Psoas muscle (tissue), 8 donors: Measurements from ENCODE around the gene ST6GALNAC3. TPM values are rescaled to one million over a fixed set of nuclear protein-coding genes. Genes with fewer than 3 reads are reported as not detected.

Experiments
- ATAC-seq, 4 donors: fragments of 200-7000 bp; cut with Tn5 transposase; one replicate each; pipeline ENCODE4 v1.9.1; 2020; ENCODE audit warnings: moderate library complexity in 3 of 4, mild to moderate bottlenecking in 2 of 4
- DNase-seq, 2 donors: peaks; one replicate each; pipeline ENCODE4 v3.0.0-alpha.2; 2020
- H3K27ac ChIP-seq: fragments of 200-600 bp; one replicate; pipeline ENCODE4 v1.8.0; 2022
- H3K27me3 ChIP-seq, 3 donors: fragments of 200-600 bp in 1 of 3; one replicate each; pipeline versions ENCODE4 v1.6.1 to v1.8.0; 2013 to 2022; ENCODE audit warnings: low read length in 2 of 3, mild to moderate bottlenecking in 2 of 3, moderate library complexity in 1 of 3; ENCODE audit not compliant: insufficient read depth in 3 of 3
- H3K36me3 ChIP-seq, 2 donors: fragments of 200-600 bp in 1 of 2; one replicate each; pipeline versions ENCODE4 v1.6.1 to v1.8.0; 2013 to 2022; ENCODE audit warnings: low read depth in 1 of 2, mild to moderate bottlenecking in 1 of 2, moderate library complexity in 1 of 2; ENCODE audit not compliant: insufficient read depth in 1 of 2
- H3K4me1 ChIP-seq: fragments of 200-600 bp; one replicate; pipeline ENCODE4 v1.8.0; 2022
- H3K4me3 ChIP-seq: fragments of 200-600 bp; one replicate; pipeline ENCODE4 v1.8.0; 2022; ENCODE audit warnings: mild to moderate bottlenecking
- H3K9me3 ChIP-seq: fragments of 200-600 bp; one replicate; pipeline ENCODE4 v1.8.0; 2022
- CTCF ChIP-seq: fragments of 200-600 bp; IDR thresholded peaks from one replicate; pipeline ENCODE4 v1.8.0; 2022; ENCODE audit warnings: antibody characterized with exemption
- WGBS, 3 donors: extraction: QIAGEN DNeasy Blood & Tissue Kit; methylation state at CpG; one replicate each; pipeline versions ENCODE4 v1.1.6 to v1.1.7; 2013; 5-methylcytosine and 5-hydroxymethylcytosine counted together
- intact Hi-C, 2 donors: fragments of 100-400 bp; cut with DNase I; formaldehyde crosslinking; loops; one replicate each; pipeline versions ENCODE4 v1.11.0 to v1.14.2; 2022
- polyA plus RNA-seq, 3 donors: library from polyadenylated mRNA; stranded (reverse); fragments of 200-250 nt; gene quantifications; one replicate each; pipeline ENCODE4 v1.2.3, GENCODE V29; 2013
- total RNA-seq, 4 donors: library from RNA; stranded (reverse); fragmentation: NEBNext Ultra II Directional in 2 of 4; extraction: Animal tissue kit (Norgen Biotek cat#: 25700) in 2 of 4; gene quantifications; one replicate each; pipeline versions ENCODE4 v1.2.1 to v1.2.4, GENCODE V29; 2021 to 2023
- donor health status: healthy with polysubstance abuse.
- donor health status: DM: no; HTN: no; CAD: no; lungs with moderate emphysema.
- donor health status: Bipolar disorder and iron deficiency.
- donor health status: healthy.
- donor health status: DM: yes; HTN: yes; CAD: no.
- donor health status: DM: no; HTN: no; CAD: no.
- donor health status: DM: no; HTN: no; CAD: no.
- donor health status: DM: yes; HTN: yes; CAD: no.

The ST6GALNAC3 gene
- total and polyA plus RNA-seq, 7 donors, result 1.3 to 5.4 (median 2.3) TPM

GRCh38 chr1:76313304-76313703, 238.8 kb downstream of the ST6GALNAC3 start:
- no peaks in the 10 kb centered on the region for H3K4me1 ChIP-seq
- no peaks in the 10 kb centered on the region for H3K27me3 ChIP-seq
- no peak for ATAC-seq
- no peaks in the 10 kb centered on the region for H3K36me3 ChIP-seq
- 88 to 97% (median 93%) methylated on average over 1 of the region's 1 CpG for WGBS, 3 donors
- no peaks in the 10 kb centered on the region for H3K9me3 ChIP-seq
- intact Hi-C loops, result no loop called here
- no peak for TF ChIP-seq CTCF
- H3K27ac ChIP-seq, result no peak overlapping the region
- no peak overlapping the region for H3K4me3 ChIP-seq
- no peak for DNase-seq

- Histone ChIP-seq H3K4me1 (no peaks in the 10 kb centered on the region), H3K9me3 (no peaks in the 10 kb centered on the region), H3K27me3 (no peaks in the 10 kb centered on the region), H3K36me3 (no peaks in the 10 kb centered on the region), H3K4me3 (no peak overlapping the region), H3K27ac (no peak overlapping the region)
- TF ChIP-seq CTCF, result no peak
- intact Hi-C loops, result no loop called here
- ATAC-seq (no peak), DNase-seq (no peak)
- 88 to 92% (median 88%) methylated on average over 2 of the region's 2 CpGs for WGBS, 3 donors
Observed at GRCh38 chr1:76314730-76315129, 240.2 kb downstream of the ST6GALNAC3 start.

GRCh38 chr1:76317299-76317900, 242.9 kb downstream of the ST6GALNAC3 start:
- H3K36me3 ChIP-seq, result no peaks in the 10 kb centered on the region
- no peak overlapping the region for H3K4me3 ChIP-seq
- intact Hi-C loops, result no loop called here
- WGBS, 3 donors, result 97 to 98% (median 98%) methylated on average over 2 of the region's 2 CpGs
- no peaks in the 10 kb centered on the region for H3K27me3 ChIP-seq
- no peak for TF ChIP-seq CTCF
- no peak for DNase-seq
- no peaks in the 10 kb centered on the region for H3K4me1 ChIP-seq
- H3K9me3 ChIP-seq, result no peaks in the 10 kb centered on the region
- no peak for ATAC-seq
- H3K27ac ChIP-seq, result no peak overlapping the region

GRCh38 chr1:76330991-76331603, 256.6 kb downstream of the ST6GALNAC3 start:
- Histone ChIP-seq H3K36me3 (no peaks in the 10 kb centered on the region), H3K4me3 (no peak overlapping the region), H3K27ac (no peak overlapping the region), H3K9me3 (no peaks in the 10 kb centered on the region), H3K27me3 (no peaks in the 10 kb centered on the region), H3K4me1 (peaks cover 3% of the 10 kb centered on the region)
- WGBS, 3 donors, result 14 to 26% (median 16%) methylated on average over 3 of the region's 3 CpGs
- DNase-seq, result no peak
- TF ChIP-seq CTCF, result peak; percentile 78
- intact Hi-C loops, result loop anchor here in 1 of 2 donors (10.0 kb wide), 1 partner anchor 336 kb away; no protein-coding TSS in a partner anchor
- peak in 1 of 4 donors; percentile 58 for ATAC-seq

GRCh38 chr1:76335882-76336281, 261.3 kb downstream of the ST6GALNAC3 start:
- no peaks in the 10 kb centered on the region for H3K36me3 ChIP-seq

More at GRCh38 chr1:76335882-76336281, 261.3 kb downstream of the ST6GALNAC3 start:
- Histone ChIP-seq H3K27me3 (no peaks in the 10 kb centered on the region), H3K27ac (no peak overlapping the region), H3K4me3 (no peak overlapping the region), H3K4me1 (peaks cover under 1% of the 10 kb centered on the region), H3K9me3 (no peaks in the 10 kb centered on the region)
- ATAC-seq (no peak), DNase-seq (no peak)
- intact Hi-C loops, result loop anchor here in 1 of 2 donors (10.0 kb wide), 1 partner anchor 341 kb away; no protein-coding TSS in a partner anchor
- TF ChIP-seq CTCF, result no peak
